Stimulated activated CD8-positive, alpha-beta memory T cell treated with anti-CD3 and anti-CD28 coated beads, Interleukin-7, amount 100 ng/mL, for 48 hours (primary cell): Measurements from ENCODE around the gene SETD5.
A peak's percentile ranks its signal among the peaks of the same experiment; 100 is the strongest.

ENCODE experiments used
- DNase-seq, 2 donors: peaks; one replicate each; pipeline ENCODE4 v3.0.0-alpha.2; 2020; ENCODE audit warnings: low read depth in 1 of 2; ENCODE audit errors: extremely low read depth in 1 of 2

The SETD5 gene

GRCh38 chr3:9503283-9503682 lies 105.9 kb downstream of the SETD5 start:
- DNase-seq: peak; percentile 25 to 43

GRCh38 chr3:9507586-9508578 lies 110.5 kb downstream of the SETD5 start:
- DNase-seq: no peak

GRCh38 chr3:9508781-9509180 lies 111.4 kb downstream of the SETD5 start:
- no peak for DNase-seq

- DNase-seq: no peak
Observed at GRCh38 chr3:9512456-9513045, 115.1 kb downstream of the SETD5 start.

GRCh38 chr3:9514306-9514705 lies 116.9 kb downstream of the SETD5 start:
- DNase-seq: no peak

- DNase-seq: no peak
Observed at GRCh38 chr3:9514956-9515355, 117.5 kb downstream of the SETD5 start.

- DNase-seq: no peak
Observed at GRCh38 chr3:9525078-9525477, 127.7 kb downstream of the SETD5 start.
